ENCODE measurements around the gene POLR1G. TPM values are rescaled to one million over a fixed set of nuclear protein-coding genes. Genes with fewer than 3 reads are reported as not detected.

POLR1G gene
- total RNA-seq, 1 donor from 2014 or later = 2.7 TPM

DNA sequence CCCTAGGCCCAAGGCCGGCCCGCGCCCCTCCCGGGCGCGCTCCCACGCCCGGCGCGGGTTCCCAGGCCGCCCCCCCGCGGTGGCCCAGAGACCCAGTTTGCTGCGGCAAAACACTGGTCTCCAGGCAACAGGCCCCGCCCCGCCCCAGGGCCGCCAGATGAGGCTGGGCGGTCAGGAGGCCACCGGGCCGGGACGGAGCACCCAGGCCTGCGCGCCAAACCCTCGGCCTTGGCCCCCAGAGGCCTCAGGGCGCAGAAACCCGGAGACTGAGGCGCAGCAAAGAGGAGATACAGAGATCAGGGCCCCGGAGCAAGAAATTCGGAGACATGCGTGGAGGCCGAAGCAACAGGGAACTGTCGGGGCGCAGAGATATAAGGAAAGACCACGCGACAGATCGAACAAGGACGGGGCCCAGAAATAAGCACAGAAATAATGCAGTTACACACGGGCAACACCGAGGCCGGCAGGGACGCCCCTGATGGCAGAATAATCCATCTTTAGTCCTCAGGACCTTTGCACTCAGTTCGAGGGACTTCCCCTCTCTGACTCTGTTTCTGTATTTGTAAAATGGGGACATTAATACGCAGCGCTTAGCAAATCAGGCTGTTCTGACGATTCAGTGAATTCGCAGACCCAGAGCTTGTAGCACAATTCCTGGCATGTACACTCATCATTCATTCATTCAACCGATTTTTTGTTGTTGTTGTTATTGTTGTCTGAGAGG is 38.0 kb downstream of the POLR1G start:
- DNase-seq = peak; percentile 70

- DNase-seq = no peak
These were observed 38.7 kb downstream of the POLR1G start for GRCh38 chr19:45445139-45445538.

GRCh38 chr19:45446295-45446694 is 39.9 kb downstream of the POLR1G start:
- no peak for DNase-seq

DNA sequence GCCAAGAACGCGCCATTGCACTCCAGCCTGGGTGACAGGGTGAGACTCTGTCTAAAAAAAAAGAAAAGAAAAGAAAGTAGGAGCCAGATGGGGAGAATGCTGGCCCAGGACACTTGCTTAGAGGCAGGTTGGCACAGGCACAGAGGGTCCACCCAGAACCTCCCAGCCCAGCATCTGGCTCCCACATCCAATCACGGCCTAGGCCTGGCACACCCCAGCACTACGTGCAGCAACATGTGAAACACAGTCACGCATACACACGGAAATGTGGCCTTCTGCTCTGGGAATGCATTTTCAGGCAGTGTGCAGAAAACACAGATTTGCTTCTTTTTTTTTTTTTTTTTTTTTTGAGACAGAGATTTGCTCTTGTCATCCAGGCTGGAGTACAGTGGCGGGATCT is 40.5 kb downstream of the POLR1G start:
- peak; percentile 80 for DNase-seq

- no peak for DNase-seq
These were observed 41.9 kb downstream of the POLR1G start for GRCh38 chr19:45448425-45448756.

DNA sequence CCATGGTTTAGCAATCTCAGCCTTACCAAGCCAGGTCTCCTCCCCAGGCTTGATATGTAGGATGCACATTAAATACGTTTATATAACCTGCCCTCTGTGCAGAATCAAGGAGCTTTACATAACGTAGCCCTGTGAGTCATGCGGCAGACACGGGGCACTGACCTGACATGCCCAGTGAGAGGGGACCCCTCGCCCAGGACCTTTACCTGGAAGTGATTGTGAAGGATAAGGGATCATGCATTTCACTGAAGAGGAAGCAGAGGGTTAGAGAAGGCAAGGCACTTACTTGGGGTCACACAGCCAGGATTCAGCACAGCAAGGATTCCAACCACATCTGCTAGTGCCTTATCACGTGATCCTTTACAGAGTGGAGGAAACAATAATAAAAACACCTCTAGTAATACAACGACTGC is 42.4 kb downstream of the POLR1G start:
- no peak for DNase-seq

DNA sequence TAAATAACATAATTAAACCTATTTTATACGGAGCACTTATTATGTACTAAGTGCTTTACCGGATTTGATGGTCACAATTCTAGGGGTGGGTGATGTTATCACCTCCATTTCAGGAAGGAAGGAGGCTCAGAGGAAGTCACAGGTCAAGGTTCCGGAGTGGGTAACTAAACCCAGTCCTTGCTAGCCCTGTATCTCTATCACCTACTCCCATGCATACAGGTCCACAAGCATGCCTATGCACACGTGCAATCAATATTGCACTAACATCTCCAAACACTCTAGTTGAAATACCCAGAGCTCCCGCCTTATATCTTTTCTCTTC is 43.5 kb downstream of the POLR1G start:
- DNase-seq = no peak

DNA sequence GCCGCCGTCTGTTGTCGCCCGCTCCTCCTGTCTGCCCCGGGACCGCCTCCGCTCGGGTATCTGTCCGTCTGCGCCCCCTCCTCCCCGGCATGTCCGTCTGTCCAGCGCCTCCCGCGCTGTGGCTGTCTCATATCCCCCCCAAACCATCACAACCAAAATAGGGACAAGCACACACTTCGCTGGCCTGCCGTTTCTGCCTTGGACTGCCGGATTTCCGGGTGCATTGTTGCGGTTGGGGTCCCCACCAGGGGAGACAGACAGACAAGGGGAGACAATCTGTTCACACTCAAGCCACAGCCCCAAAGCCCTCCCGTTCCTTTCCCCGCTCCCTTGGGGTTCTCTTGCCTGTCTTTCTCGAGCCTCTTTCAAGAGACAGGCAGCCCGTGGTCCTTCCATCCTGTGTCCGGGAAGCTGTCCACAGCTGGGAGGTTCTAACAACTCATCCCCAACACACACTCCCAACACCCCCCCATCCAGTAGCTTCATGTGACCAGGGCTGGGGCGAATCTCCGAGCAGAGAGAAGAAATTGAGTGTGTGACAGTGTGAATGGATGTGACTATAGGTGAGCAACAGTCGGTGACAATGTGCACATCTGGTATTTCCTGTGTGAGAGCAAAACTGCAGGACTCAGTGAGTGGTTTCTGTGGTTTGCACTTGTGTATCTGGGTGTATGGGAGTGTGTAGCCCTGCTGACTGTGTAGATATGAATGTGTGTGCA is 44.8 kb downstream of the POLR1G start:
- DNase-seq = peak; percentile 67

GRCh38 chr19:45451850-45452387 is 45.5 kb downstream of the POLR1G start:
- DNase-seq = no peak

- DNase-seq = peak; percentile 66
These were observed 49.5 kb downstream of the POLR1G start for GRCh38 chr19:45455707-45456499.

GRCh38 chr19:45456500-45456815 is 50.0 kb downstream of the POLR1G start:
- DNase-seq = no peak

- no peak for DNase-seq
These were observed 51.3 kb downstream of the POLR1G start for GRCh38 chr19:45457776-45458175.

Small RNAs within 50 kb of the gene (small RNA-seq; reads per million reads assigned to genes)
- not detected for gene MIR6088 (ENCODE audit: low replicate concordance)

Other genes with a start within 250 kb of the POLR1G start
- gene NKPD1, start 245.7 kb upstream of the POLR1G start, total RNA-seq = 4.2 TPM
- 13.3 TPM for gene TRAPPC6A, start 228.4 kb upstream of the POLR1G start, total RNA-seq
- 3.1 TPM for gene BLOC1S3, start 227.9 kb upstream of the POLR1G start, total RNA-seq
- gene EXOC3L2, start 161.2 kb upstream of the POLR1G start, total RNA-seq = 0.89 TPM
- gene MARK4, start 155.4 kb upstream of the POLR1G start, total RNA-seq = 23.6 TPM
- 426 TPM for gene CKM, start 83.8 kb upstream of the POLR1G start, total RNA-seq
- gene KLC3, start 65.9 kb upstream of the POLR1G start, total RNA-seq = 26.0 TPM
- 5.7 TPM for gene ERCC2, start 36.1 kb upstream of the POLR1G start, total RNA-seq
- gene PPP1R13L, start 1.6 kb upstream of the POLR1G start, total RNA-seq = 29.0 TPM
- gene ERCC1, start 17.3 kb downstream of the POLR1G start, total RNA-seq = 60.3 TPM
- gene FOSB, start 61.4 kb downstream of the POLR1G start, total RNA-seq = 21.2 TPM
- gene RTN2, start 90.4 kb downstream of the POLR1G start, total RNA-seq = 8.1 TPM
- gene PPM1N, start 91.8 kb downstream of the POLR1G start, total RNA-seq = 1.7 TPM
- 35.5 TPM for gene VASP, start 100.8 kb downstream of the POLR1G start, total RNA-seq
- gene OPA3, start 178.2 kb downstream of the POLR1G start, total RNA-seq = 2.6 TPM
- gene GPR4, start 195.6 kb downstream of the POLR1G start, total RNA-seq = 0.20 TPM
- gene EML2, start 232.8 kb downstream of the POLR1G start, total RNA-seq = 20.1 TPM